HepG2 (cell line): ENCODE data around the gene CLCN4. TPM values are rescaled to one million over a fixed set of nuclear protein-coding genes. Genes with fewer than 3 reads are reported as not detected.

Experiments
- ATAC-seq: fragments of 200-7000 bp; cut with Tn5 transposase; 3 replicates; pipeline ENCODE4 v1.9.1; 2020; ENCODE audit warnings: mild to moderate bottlenecking, moderate library complexity
- BruUV-seq: library from RNA; stranded (reverse); fragments of 400-500 nt; replicated peaks from 2 replicates; lab custom pipeline; 2021; lab: Mats Ljungman, UMichigan
- CTCF ChIA-PET: fragments of 300-600 bp; formaldehyde crosslinking; extraction: SDS; loops from one replicate; lab custom pipeline; 2021; ENCODE audit warnings: low total read pairs, inconsistent platforms, low intra/inter-chr PET ratio; lab: Yijun Ruan, JAX
- POLR2A ChIA-PET: fragments of 350-600 bp; sonication (Branson Sonifier 250); formaldehyde crosslinking; loops from one replicate; lab custom pipeline; 2020; ENCODE audit warnings: antibody characterized with exemption, inconsistent platforms; lab: Yijun Ruan, JAX
- DNase-seq: peaks from one replicate; pipeline ENCODE4 v3.0.0-alpha.2; 2015; ENCODE audit warnings: low spot score
- FAIRE-seq: peaks from 3 replicates; lab custom pipeline; 2011; peaks lifted over from hg19 to GRCh38; lab: Jason Lieb, UNC
- H2AFZ ChIP-seq: one replicate; pipeline ENCODE4 v1.6.1; 2011; ENCODE audit warnings: low read length, inconsistent platforms
- H3K27ac ChIP-seq: fragments of 300-600 bp; 3 replicates; pipeline ENCODE4 v1.8.0; 2011; ENCODE audit warnings: mixed run types, mild to moderate bottlenecking, mixed read lengths, low read length, inconsistent platforms; ENCODE audit not compliant: insufficient read depth; ENCODE audit errors: extremely low read length
- H3K27me3 ChIP-seq, 2 experiments: fragments of 200-600 bp in 1 of 2; 2 replicates in 1 of 2; 3 replicates in 1 of 2; pipeline versions ENCODE4 v1.6.0 to v1.8.0; 2011; ENCODE audit warnings: low read length in 2 of 2, mild to moderate bottlenecking in 2 of 2, moderate library complexity in 2 of 2, inconsistent platforms in 1 of 2; ENCODE audit not compliant: insufficient read depth in 2 of 2, control insufficient read depth in 1 of 2
- H3K36me3 ChIP-seq, 2 experiments: fragments of 200-600 bp in 1 of 2; replicated peaks in 1 of 2; 2 replicates in 1 of 2; 3 replicates in 1 of 2; pipeline versions ENCODE4 v1.5.1 to v1.8.0; 2011; ENCODE audit warnings: low read length in 2 of 2, inconsistent platforms in 1 of 2; ENCODE audit not compliant: insufficient read depth in 2 of 2, control insufficient read depth in 1 of 2
- H3K4me1 ChIP-seq: 2 replicates; pipeline ENCODE4 v1.5.1; 2012; ENCODE audit warnings: low read length, inconsistent platforms; ENCODE audit not compliant: insufficient read depth
- H3K4me2 ChIP-seq: 2 replicates; pipeline ENCODE4 v1.6.0; 2011; ENCODE audit warnings: low read depth, low read length, inconsistent platforms
- H3K4me3 ChIP-seq, 3 experiments: fragments of 200-600 bp in 1 of 3; sonication (generic), shearing (Covaris generic) in 1 of 3; replicated peaks in 1 of 3; 2 replicates each; pipeline ENCODE4 v1.5.1; 2011 to 2016; ENCODE audit warnings: low read length in 3 of 3, inconsistent platforms in 2 of 3, low read depth in 2 of 3, mild to moderate bottlenecking in 2 of 3, control low read depth in 1 of 3, mixed read lengths in 1 of 3; ENCODE audit not compliant: insufficient read depth in 1 of 3
- H3K79me2 ChIP-seq: one replicate; pipeline ENCODE4 v1.6.1; 2011; ENCODE audit warnings: low read length, inconsistent platforms; ENCODE audit not compliant: insufficient read depth
- H3K9ac ChIP-seq: 2 replicates; pipeline ENCODE4 v1.6.0; 2011; ENCODE audit warnings: mild to moderate bottlenecking, low read depth, low read length, inconsistent platforms; ENCODE audit not compliant: insufficient read depth
- H3K9me3 ChIP-seq: 2 replicates; pipeline ENCODE4 v1.5.1; 2012; ENCODE audit warnings: mild to moderate bottlenecking, low read length
- H4K20me1 ChIP-seq: 2 replicates; pipeline ENCODE4 v1.6.0; 2011; ENCODE audit warnings: inconsistent platforms, mild to moderate bottlenecking, low read length, moderate library complexity; ENCODE audit not compliant: insufficient read depth
- LCORL ChIP-seq, 2 experiments: fragments of 450-650 bp in 1 of 2; sonication (generic) in 1 of 2; formaldehyde crosslinking in 1 of 2; IDR thresholded peaks; 2 replicates each; pipeline versions ENCODE4 v1.5.0 to v1.6.1; 2017 to 2020; ENCODE audit warnings: antibody characterized with exemption in 1 of 2, missing genetic modification reagents in 1 of 2
- MTF1 ChIP-seq: sonication (generic); formaldehyde crosslinking; IDR thresholded peaks from 2 replicates; pipeline ENCODE4 v1.5.0; 2020; ENCODE audit warnings: missing genetic modification reagents
- SETDB1 ChIP-seq: sonication (generic); formaldehyde crosslinking; IDR thresholded peaks from 2 replicates; pipeline ENCODE4 v1.5.1; 2020; ENCODE audit warnings: missing genetic modification reagents, mild to moderate bottlenecking, borderline replicate concordance
- ZFP1 ChIP-seq: IDR thresholded peaks from 2 replicates; pipeline ENCODE4 v1.6.1; 2016
- ZNF232 ChIP-seq: sonication (generic); formaldehyde crosslinking; IDR thresholded peaks from 2 replicates; pipeline ENCODE4 v1.4.0; 2020; ENCODE audit warnings: missing genetic modification reagents, borderline replicate concordance
- ZNF274 ChIP-seq: sonication (generic); formaldehyde crosslinking; IDR thresholded peaks from 2 replicates; pipeline ENCODE4 v1.5.1; 2020; ENCODE audit warnings: mild to moderate bottlenecking, missing genetic modification reagents
- ZNF337 ChIP-seq: sonication (generic); formaldehyde crosslinking; IDR thresholded peaks from 2 replicates; pipeline ENCODE4 v1.5.1; 2020; ENCODE audit warnings: missing genetic modification reagents, low read depth, mild to moderate bottlenecking, borderline replicate concordance
- ZNF549 ChIP-seq: sonication (generic); formaldehyde crosslinking; IDR thresholded peaks from 2 replicates; pipeline ENCODE4 v1.5.0; 2020; ENCODE audit warnings: missing genetic modification reagents
- WGBS: methylation state at CpG from one replicate; pipeline ENCODE4 v1.1.6; 2017; ENCODE audit warnings: low lambda C conversion rate; 5-methylcytosine and 5-hydroxymethylcytosine counted together
- in situ Hi-C: cut with HindIII; loops from 2 replicates; pipeline ENCODE4 v1.10.0; 2017; ENCODE audit warnings: low pct_unique_long_range_greater_than_20kb; ENCODE audit not compliant: extremely low pct_ligation_motif_present
- intact Hi-C: fragments of 100-400 bp; cut with micrococcal nuclease; formaldehyde crosslinking; loops from one replicate; pipeline ENCODE4 v1.10.0; 2022; ENCODE audit not compliant: unreplicated experiment
- polyA plus RNA-seq, 8 experiments: library from polyadenylated mRNA; depleted of rRNA in 3 of 8; stranded (reverse) in 7 of 8; unstranded in 1 of 8; fragments of >200 nt; fragmentation: Illumina TruSeq in 4 of 8; extraction: Trizol in 4 of 8; gene quantifications; 2 replicates each; pipeline versions ENCODE4 v1.2.1 to v1.2.3, GENCODE V29; 2011 to 2016; ENCODE audit warnings: low read depth in 4 of 8, missing spikeins in 1 of 8, mixed read lengths in 1 of 8; ENCODE audit not compliant: insufficient read depth in 1 of 8
- total RNA-seq, 5 experiments: library from RNA; depleted of rRNA; stranded (reverse); fragments of >200 nt; fragmentation: Illumina TruSeq; extraction: Trizol; gene quantifications; 2 replicates each; pipeline ENCODE4 v1.2.3, GENCODE V29; 2016; ENCODE audit warnings: low read depth in 1 of 5
- TF ChIP-seq, protein P1 (sequence below), 2 experiments: sonication (generic) in 1 of 2; formaldehyde crosslinking in 1 of 2; IDR thresholded peaks; 2 replicates each; pipeline versions ENCODE4 v1.4.0 to v1.6.1; 2016 to 2020; ENCODE audit warnings: borderline replicate concordance in 1 of 2, low read depth in 1 of 2, mild to moderate bottlenecking in 1 of 2, missing genetic modification reagents in 1 of 2
- TF ChIP-seq, protein P2 (sequence below): sonication (generic); formaldehyde crosslinking; IDR thresholded peaks from 2 replicates; pipeline ENCODE4 v1.4.0; 2020; ENCODE audit warnings: missing genetic modification reagents
- TF ChIP-seq, protein P3 (sequence below): sonication (generic); formaldehyde crosslinking; IDR thresholded peaks from 2 replicates; pipeline ENCODE4 v1.4.0; 2020; ENCODE audit warnings: missing genetic modification reagents, borderline replicate concordance

Gene CLCN4
- total and polyA plus RNA-seq, 2 of the 13 experiments (the other 11 are each of a cell fraction or from before 2014, with no cell fraction given) = 1.8 to 2.5 TPM

DNA sequence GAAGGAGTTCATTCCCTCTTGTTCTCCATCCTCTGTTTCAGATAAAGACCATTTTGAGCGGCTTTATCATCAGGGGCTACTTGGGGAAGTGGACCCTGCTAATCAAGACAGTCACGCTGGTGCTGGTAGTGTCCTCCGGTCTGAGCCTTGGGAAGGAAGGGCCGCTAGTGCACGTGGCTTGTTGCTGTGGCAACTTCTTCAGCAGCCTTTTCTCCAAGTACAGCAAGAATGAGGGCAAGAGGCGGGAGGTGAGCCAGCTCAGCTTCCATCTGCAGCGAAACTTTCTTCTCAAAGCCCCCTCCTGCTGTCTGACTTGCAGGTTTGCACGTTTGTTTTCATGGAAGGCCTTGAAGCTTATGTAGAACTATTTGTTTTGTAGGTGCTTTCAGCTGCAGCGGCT is 49.5 kb downstream of the CLCN4 start:
- ChIA-PET POLR2A (no interaction called here), CTCF (no interaction called here)
- Histone ChIP-seq H2AFZ (no peak overlapping the region), H4K20me1 (no peaks in the 10 kb centered on the region), H3K27me3 (no peaks in the 10 kb centered on the region), H3K4me3 (no peak overlapping the region), H3K36me3 (no peaks in the 10 kb centered on the region), H3K9me3 (no peaks in the 10 kb centered on the region), H3K4me2 (no peak overlapping the region), H3K9ac (no peak overlapping the region), H3K27ac (no peak overlapping the region), H3K79me2 (no peaks in the 10 kb centered on the region), H3K4me1 (no peaks in the 10 kb centered on the region)
- FAIRE-seq (no peak), DNase-seq (no peak), ATAC-seq (no peak)
- intact Hi-C loops (no loop called here), in situ Hi-C loops (no loop called here)
- no TSS peak for BruUV-seq
- 86% methylated on average over 5 of the region's 9 CpGs for WGBS
- TF ChIP-seq LCORL (IDR thresholded peaks at IDR 0.05) (no peak), LCORL (CRISPR knock-in tag; IDR thresholded peaks at IDR 0.05) (no peak), SETDB1 (CRISPR knock-in tag) (no peak), ZNF549 (CRISPR knock-in tag) (no peak), ZNF274 (no peak), ZNF337 (no peak), ZFP1 (CRISPR knock-in tag) (no peak), MTF1 (no peak), ZNF232 (CRISPR knock-in tag) (no peak)
- TF ChIP-seq, protein P1, sequence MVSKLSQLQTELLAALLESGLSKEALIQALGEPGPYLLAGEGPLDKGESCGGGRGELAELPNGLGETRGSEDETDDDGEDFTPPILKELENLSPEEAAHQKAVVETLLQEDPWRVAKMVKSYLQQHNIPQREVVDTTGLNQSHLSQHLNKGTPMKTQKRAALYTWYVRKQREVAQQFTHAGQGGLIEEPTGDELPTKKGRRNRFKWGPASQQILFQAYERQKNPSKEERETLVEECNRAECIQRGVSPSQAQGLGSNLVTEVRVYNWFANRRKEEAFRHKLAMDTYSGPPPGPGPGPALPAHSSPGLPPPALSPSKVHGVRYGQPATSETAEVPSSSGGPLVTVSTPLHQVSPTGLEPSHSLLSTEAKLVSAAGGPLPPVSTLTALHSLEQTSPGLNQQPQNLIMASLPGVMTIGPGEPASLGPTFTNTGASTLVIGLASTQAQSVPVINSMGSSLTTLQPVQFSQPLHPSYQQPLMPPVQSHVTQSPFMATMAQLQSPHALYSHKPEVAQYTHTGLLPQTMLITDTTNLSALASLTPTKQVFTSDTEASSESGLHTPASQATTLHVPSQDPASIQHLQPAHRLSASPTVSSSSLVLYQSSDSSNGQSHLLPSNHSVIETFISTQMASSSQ (IDR thresholded peaks at IDR 0.05; ENCODE audit: low read depth) = no peak
- TF ChIP-seq, protein P1 (CRISPR knock-in tag; IDR thresholded peaks at IDR 0.05; ENCODE audit: borderline replicate concordance) = no peak
- TF ChIP-seq, protein P2, sequence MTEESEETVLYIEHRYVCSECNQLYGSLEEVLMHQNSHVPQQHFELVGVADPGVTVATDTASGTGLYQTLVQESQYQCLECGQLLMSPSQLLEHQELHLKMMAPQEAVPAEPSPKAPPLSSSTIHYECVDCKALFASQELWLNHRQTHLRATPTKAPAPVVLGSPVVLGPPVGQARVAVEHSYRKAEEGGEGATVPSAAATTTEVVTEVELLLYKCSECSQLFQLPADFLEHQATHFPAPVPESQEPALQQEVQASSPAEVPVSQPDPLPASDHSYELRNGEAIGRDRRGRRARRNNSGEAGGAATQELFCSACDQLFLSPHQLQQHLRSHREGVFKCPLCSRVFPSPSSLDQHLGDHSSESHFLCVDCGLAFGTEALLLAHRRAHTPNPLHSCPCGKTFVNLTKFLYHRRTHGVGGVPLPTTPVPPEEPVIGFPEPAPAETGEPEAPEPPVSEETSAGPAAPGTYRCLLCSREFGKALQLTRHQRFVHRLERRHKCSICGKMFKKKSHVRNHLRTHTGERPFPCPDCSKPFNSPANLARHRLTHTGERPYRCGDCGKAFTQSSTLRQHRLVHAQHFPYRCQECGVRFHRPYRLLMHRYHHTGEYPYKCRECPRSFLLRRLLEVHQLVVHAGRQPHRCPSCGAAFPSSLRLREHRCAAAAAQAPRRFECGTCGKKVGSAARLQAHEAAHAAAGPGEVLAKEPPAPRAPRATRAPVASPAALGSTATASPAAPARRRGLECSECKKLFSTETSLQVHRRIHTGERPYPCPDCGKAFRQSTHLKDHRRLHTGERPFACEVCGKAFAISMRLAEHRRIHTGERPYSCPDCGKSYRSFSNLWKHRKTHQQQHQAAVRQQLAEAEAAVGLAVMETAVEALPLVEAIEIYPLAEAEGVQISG (CRISPR knock-in tag) = no peak
- TF ChIP-seq, protein P3, sequence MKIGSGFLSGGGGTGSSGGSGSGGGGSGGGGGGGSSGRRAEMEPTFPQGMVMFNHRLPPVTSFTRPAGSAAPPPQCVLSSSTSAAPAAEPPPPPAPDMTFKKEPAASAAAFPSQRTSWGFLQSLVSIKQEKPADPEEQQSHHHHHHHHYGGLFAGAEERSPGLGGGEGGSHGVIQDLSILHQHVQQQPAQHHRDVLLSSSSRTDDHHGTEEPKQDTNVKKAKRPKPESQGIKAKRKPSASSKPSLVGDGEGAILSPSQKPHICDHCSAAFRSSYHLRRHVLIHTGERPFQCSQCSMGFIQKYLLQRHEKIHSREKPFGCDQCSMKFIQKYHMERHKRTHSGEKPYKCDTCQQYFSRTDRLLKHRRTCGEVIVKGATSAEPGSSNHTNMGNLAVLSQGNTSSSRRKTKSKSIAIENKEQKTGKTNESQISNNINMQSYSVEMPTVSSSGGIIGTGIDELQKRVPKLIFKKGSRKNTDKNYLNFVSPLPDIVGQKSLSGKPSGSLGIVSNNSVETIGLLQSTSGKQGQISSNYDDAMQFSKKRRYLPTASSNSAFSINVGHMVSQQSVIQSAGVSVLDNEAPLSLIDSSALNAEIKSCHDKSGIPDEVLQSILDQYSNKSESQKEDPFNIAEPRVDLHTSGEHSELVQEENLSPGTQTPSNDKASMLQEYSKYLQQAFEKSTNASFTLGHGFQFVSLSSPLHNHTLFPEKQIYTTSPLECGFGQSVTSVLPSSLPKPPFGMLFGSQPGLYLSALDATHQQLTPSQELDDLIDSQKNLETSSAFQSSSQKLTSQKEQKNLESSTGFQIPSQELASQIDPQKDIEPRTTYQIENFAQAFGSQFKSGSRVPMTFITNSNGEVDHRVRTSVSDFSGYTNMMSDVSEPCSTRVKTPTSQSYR = no peak
